ENCODE measurements around the gene ZNF740. TPM values are rescaled to one million over a fixed set of nuclear protein-coding genes. Genes with fewer than 3 reads are reported as not detected.

ZNF740 gene
- total RNA-seq, 1 experiment from 2014 or later, result 49.7 TPM

DNA sequence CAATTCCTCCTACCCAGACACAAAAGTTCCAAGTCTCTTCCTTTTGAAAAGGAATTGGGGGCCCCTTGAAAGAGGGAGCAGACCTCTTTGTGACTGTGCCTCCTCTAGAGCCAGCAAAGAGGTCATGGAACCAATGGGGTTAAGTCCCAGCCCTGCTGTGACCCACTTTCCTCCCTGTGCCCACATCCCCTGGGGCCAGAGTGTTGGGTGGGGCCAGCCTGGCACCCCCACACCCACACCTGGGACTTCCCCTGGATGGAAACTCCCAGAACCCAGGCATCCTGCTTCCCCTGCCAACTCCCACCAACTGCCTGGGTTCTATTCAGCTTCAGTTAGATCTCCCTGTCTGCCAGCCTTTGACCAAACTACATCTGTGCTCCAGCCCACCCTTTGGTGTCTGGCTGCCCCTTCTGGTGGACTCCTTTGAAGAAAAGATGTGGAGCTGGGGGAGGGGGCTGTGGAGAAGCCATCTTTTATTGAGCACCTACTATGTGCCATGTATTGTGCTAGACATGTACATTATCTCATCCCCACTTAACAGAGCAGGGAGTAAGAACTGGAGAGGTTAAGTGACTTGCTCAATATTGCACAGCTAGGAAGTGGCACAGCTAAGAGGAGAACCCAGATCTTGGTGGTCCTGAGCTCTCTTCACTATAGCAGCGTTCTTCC lies 56.1 kb downstream of the ZNF740 start:
- H3K4me2 ChIP-seq (ENCODE audit: low read length), result no peak overlapping the region
- H3K36me3 ChIP-seq (ENCODE audit: control insufficient read depth in 1 of 2, insufficient read depth in 2 of 2, low read length in 2 of 2), result no peaks in the 10 kb centered on the region
- DNase-seq (ENCODE audit: low read depth, low spot score), result no peak
- TF ChIP-seq POLR2AphosphoS5 (IDR thresholded peaks at IDR 0.05; ENCODE audit: low read depth, low read length) (no peak), SRF (IDR thresholded peaks at IDR 0.05; ENCODE audit: low read depth) (no peak)
- no peak overlapping the region for H3K27ac ChIP-seq (ENCODE audit: low read depth, low read length)
- ChIA-PET POLR2A (no interaction called here), RAD21 (ENCODE audit: low non-redundant PET in 1 of 2, low total read pairs in 2 of 2, uncharacterized antibody in 2 of 2, unreplicated experiment in 2 of 2) (no interaction called here), CTCF (interaction anchor here (1.1 kb wide), 1 partner anchor 15 kb away, joined by 3 read pairs; no protein-coding TSS in a partner anchor)
- H4K20me1 ChIP-seq (ENCODE audit: insufficient read depth), result no peaks in the 10 kb centered on the region
- H3K4me3 ChIP-seq (replicated peaks in 1 of 2; ENCODE audit: low read depth in 1 of 2, low read length in 2 of 2), result no peak overlapping the region
- peaks cover 28 to 47% of the 10 kb centered on the region in 2 experiments for H3K4me1 ChIP-seq (ENCODE audit: control insufficient read depth in 1 of 2, insufficient read depth in 2 of 2, low read length in 2 of 2)
- no TSS peak for BruUV-seq (replicated peaks)
- no peaks in the 10 kb centered on the region for H3K27me3 ChIP-seq (ENCODE audit: insufficient read depth, low read length)
- no peak for ATAC-seq
- no peaks in the 10 kb centered on the region for H3K9me2 ChIP-seq (ENCODE audit: insufficient read depth)
- H3K9me3 ChIP-seq (ENCODE audit: control insufficient read depth in 1 of 2, insufficient read depth in 1 of 2, low read depth in 1 of 2, low read length in 2 of 2), result no peaks in the 10 kb centered on the region
- H3K79me2 ChIP-seq (ENCODE audit: insufficient read depth, low read length), result no peaks in the 10 kb centered on the region; the same call in 1 of the 2 replicates
- no peak overlapping the region for H2AFZ ChIP-seq (ENCODE audit: low read depth, low read length, poor library complexity, severe bottlenecking)
- no peak overlapping the region for H3K9ac ChIP-seq (ENCODE audit: low read length)
- intact Hi-C loops (cut with micrococcal nuclease), result no loop called here

DNA sequence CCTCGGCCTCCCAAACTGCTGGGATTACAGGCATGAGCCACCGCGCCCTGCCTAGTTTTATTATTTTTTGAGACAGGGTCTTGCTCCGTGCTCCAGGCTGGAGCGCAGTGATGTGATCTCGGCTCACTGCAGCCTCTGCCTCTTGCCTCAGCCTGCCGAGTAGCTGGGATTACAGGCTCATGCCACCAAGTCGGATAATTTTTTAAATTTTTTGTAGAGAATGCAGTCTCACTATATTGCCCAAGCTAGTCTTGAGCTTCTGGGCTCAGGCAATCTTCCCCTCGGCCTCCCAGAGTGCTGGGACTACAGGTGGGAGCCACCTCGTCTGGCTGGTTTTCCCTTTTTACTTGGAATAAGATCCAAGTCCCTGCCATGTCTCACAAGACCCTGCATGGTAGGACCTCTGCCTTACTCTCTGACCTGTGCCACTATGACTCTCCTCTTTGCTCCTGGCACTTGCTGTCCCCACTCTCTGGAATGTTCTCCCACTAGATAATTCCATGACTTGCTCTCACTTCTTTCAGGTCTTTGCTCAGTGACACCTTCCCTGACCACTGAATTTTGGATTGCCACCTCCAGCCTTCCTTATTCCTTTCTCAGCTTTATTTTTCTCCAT lies 59.2 kb downstream of the ZNF740 start:
- peaks cover 7 to 19% of the 10 kb centered on the region in 2 experiments; a peak in 3 of 4 replicates for H3K4me1 ChIP-seq (ENCODE audit: control insufficient read depth in 1 of 2, insufficient read depth in 2 of 2, low read length in 2 of 2)
- H2AFZ ChIP-seq (ENCODE audit: low read depth, low read length, poor library complexity, severe bottlenecking), result no peak overlapping the region
- H4K20me1 ChIP-seq (ENCODE audit: insufficient read depth), result no peaks in the 10 kb centered on the region
- intact Hi-C loops (cut with micrococcal nuclease), result no loop called here
- no peaks in the 10 kb centered on the region for H3K9me3 ChIP-seq (ENCODE audit: control insufficient read depth in 1 of 2, insufficient read depth in 1 of 2, low read depth in 1 of 2, low read length in 2 of 2)
- H3K36me3 ChIP-seq (ENCODE audit: control insufficient read depth in 1 of 2, insufficient read depth in 2 of 2, low read length in 2 of 2), result no peaks in the 10 kb centered on the region
- no peak overlapping the region for H3K4me2 ChIP-seq (ENCODE audit: low read length)
- no TSS peak for BruUV-seq (replicated peaks)
- ChIA-PET POLR2A (no interaction called here), RAD21 (ENCODE audit: low non-redundant PET in 1 of 2, low total read pairs in 2 of 2, uncharacterized antibody in 2 of 2, unreplicated experiment in 2 of 2) (no interaction called here), CTCF (no interaction called here)
- DNase-seq (ENCODE audit: low read depth, low spot score), result no peak
- TF ChIP-seq EGR1 (IDR thresholded peaks at IDR 0.05; ENCODE audit: low read depth), result no peak
- TF ChIP-seq ZNF274 (IDR thresholded peaks at IDR 0.05; ENCODE audit: low read depth, low read length), result no peak
- no peak for TF ChIP-seq JUND (IDR thresholded peaks at IDR 0.05)
- TF ChIP-seq SP1 (IDR thresholded peaks at IDR 0.05; ENCODE audit: low read depth), result no peak
- no peak for TF ChIP-seq CBX3 (IDR thresholded peaks at IDR 0.05; ENCODE audit: low read depth)
- no peak for TF ChIP-seq RAD21 (IDR thresholded peaks at IDR 0.05; ENCODE audit: low read depth)
- no peak for TF ChIP-seq POLR2A (IDR thresholded peaks at IDR 0.05; ENCODE audit: borderline replicate concordance, extremely low read depth, insufficient read depth, insufficient read length)
- no peak for TF ChIP-seq ZFX (IDR thresholded peaks at IDR 0.05)
- H3K27ac ChIP-seq (ENCODE audit: low read depth, low read length), result no peak overlapping the region
- H3K79me2 ChIP-seq (ENCODE audit: insufficient read depth, low read length), result no peaks in the 10 kb centered on the region
- H3K27me3 ChIP-seq (ENCODE audit: insufficient read depth, low read length), result peaks cover 3% of the 10 kb centered on the region; the same call in 1 of the 2 replicates
- no peak overlapping the region for H3K4me3 ChIP-seq (replicated peaks in 1 of 2; ENCODE audit: low read depth in 1 of 2, low read length in 2 of 2)
- H3K9me2 ChIP-seq (ENCODE audit: insufficient read depth), result no peaks in the 10 kb centered on the region
- no peak overlapping the region for H3K9ac ChIP-seq (ENCODE audit: low read length)
- ATAC-seq, result no peak
